HEK293T (cell line): ENCODE results near the gene ZNF609.

ENCODE experiments used
- ARNT ChIP-seq: fragments of 450-650 bp; IDR thresholded peaks from 2 replicates; pipeline ENCODE4 v1.6.1; 2017; ENCODE audit warnings: mild to moderate bottlenecking
- BHLHE40 ChIP-seq: fragments of 450-650 bp; IDR thresholded peaks from 2 replicates; pipeline ENCODE4 v1.6.1; 2016; ENCODE audit warnings: mild to moderate bottlenecking, moderate library complexity, borderline replicate concordance
- CTBP1 ChIP-seq: fragments of 450-650 bp; IDR thresholded peaks from 2 replicates; pipeline ENCODE4 v1.6.1; 2016; ENCODE audit warnings: borderline replicate concordance
- ELF4 ChIP-seq: fragments of 450-650 bp; IDR thresholded peaks from 2 replicates; pipeline ENCODE4 v1.6.1; 2017; ENCODE audit warnings: antibody characterized with exemption
- FOXK2 ChIP-seq: fragments of 450-650 bp; IDR thresholded peaks from 2 replicates; pipeline ENCODE4 v1.6.1; 2016; ENCODE audit warnings: mild to moderate bottlenecking
- FOXM1 ChIP-seq: fragments of 450-650 bp; IDR thresholded peaks from 2 replicates; pipeline ENCODE4 v1.6.1; 2017; ENCODE audit warnings: mild to moderate bottlenecking, borderline replicate concordance
- HDGF ChIP-seq: fragments of 450-650 bp; IDR thresholded peaks from 2 replicates; pipeline ENCODE4 v1.6.1; 2017; ENCODE audit warnings: antibody characterized with exemption, borderline replicate concordance
- L3MBTL2 ChIP-seq: fragments of 450-650 bp; conservative IDR thresholded peaks from 2 replicates; pipeline ENCODE4 v1.6.1; 2016; ENCODE audit warnings: mild to moderate bottlenecking
- LEF1 ChIP-seq: fragments of 450-650 bp; IDR thresholded peaks from 2 replicates; pipeline ENCODE4 v1.6.1; 2017; ENCODE audit warnings: mild to moderate bottlenecking, borderline replicate concordance
- NFRKB ChIP-seq: fragments of 450-650 bp; IDR thresholded peaks from 2 replicates; pipeline ENCODE4 v1.6.1; 2016; ENCODE audit warnings: mild to moderate bottlenecking, moderate library complexity
- PKNOX1 ChIP-seq: fragments of 450-650 bp; IDR thresholded peaks from 2 replicates; pipeline ENCODE4 v1.6.1; 2016
- SP1 ChIP-seq: fragments of 450-650 bp; IDR thresholded peaks from 2 replicates; pipeline ENCODE4 v1.6.1; 2017
- SUZ12 ChIP-seq: fragments of 450-650 bp; IDR thresholded peaks from 2 replicates; pipeline ENCODE4 v1.6.1; 2016; ENCODE audit warnings: mild to moderate bottlenecking
- TARDBP ChIP-seq: fragments of 450-650 bp; IDR thresholded peaks from 2 replicates; pipeline ENCODE4 v1.6.1; 2016

- no peak for TF ChIP-seq CTBP1
- TF ChIP-seq BHLHE40, result no peak
- no peak for TF ChIP-seq ELF4
- no peak for TF ChIP-seq ARNT
- no peak for TF ChIP-seq L3MBTL2
- no peak for TF ChIP-seq PKNOX1
- TF ChIP-seq FOXK2, result no peak
- no peak for TF ChIP-seq NFRKB
- TF ChIP-seq TARDBP, result no peak
- TF ChIP-seq LEF1, result no peak
- TF ChIP-seq SP1, result no peak
- TF ChIP-seq HDGF, result no peak
- no peak for TF ChIP-seq SUZ12
- no peak for TF ChIP-seq FOXM1
Observed at GRCh38 chr15:64712353-64712752, 252.0 kb downstream of the ZNF609 start.
